ENCODE data around the gene EXOG. TPM values are rescaled to one million over a fixed set of nuclear protein-coding genes. Genes with fewer than 3 reads are reported as not detected.

The EXOG gene, protein sequence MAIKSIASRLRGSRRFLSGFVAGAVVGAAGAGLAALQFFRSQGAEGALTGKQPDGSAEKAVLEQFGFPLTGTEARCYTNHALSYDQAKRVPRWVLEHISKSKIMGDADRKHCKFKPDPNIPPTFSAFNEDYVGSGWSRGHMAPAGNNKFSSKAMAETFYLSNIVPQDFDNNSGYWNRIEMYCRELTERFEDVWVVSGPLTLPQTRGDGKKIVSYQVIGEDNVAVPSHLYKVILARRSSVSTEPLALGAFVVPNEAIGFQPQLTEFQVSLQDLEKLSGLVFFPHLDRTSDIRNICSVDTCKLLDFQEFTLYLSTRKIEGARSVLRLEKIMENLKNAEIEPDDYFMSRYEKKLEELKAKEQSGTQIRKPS
- total RNA-seq = 9.6 and 12.2 TPM in 2 replicates

DNA sequence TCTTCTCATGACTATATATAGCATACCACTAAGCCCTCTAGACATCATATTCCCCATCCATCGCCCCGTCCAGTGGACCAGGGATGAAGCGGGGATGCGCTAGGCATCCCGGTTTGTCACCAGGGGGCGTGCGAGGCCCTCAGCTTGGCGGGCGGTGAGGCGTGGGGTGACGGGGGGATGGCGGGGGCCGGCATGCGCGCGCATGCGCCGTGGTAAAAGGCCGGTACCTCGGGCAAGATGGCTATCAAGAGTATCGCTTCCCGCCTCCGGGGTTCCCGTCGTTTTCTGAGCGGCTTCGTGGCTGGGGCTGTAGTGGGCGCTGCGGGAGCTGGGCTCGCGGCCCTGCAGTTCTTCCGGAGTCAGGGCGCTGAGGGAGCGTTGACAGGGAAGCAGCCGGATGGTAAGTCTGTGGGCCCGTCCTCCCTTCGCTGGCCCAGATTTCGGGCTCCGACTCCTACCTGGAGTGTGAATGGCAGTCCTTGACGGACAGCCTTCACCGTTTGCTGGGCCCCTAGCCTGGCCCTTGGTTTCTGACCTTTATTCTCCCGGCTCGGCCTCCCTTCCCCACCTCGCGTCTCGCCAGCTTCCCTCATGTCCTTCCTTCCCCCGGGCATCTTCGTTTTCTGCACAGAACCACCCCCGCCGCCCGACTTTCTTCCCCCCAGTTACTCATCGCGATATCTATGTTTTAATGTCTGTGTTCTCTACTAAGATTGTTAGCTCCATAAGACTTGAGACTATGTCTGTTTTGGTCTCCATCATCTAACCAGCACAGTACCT, at the start of gene EXOG:
TSS of gene EXOG (plus strand) at position 210 of the 780 bp plus-strand sequence. CDS start at position 238, 28 bp downstream.
- peak; percentile 74 for DNase-seq (ENCODE audit: low read depth, low spot score)

GRCh38 chr3:38446812-38447211, 49.3 kb upstream of the EXOG start:
- DNase-seq (ENCODE audit: low read depth, low spot score) = no peak

- DNase-seq (ENCODE audit: low read depth, low spot score) = no peak
These were observed 45.3 kb upstream of the EXOG start for GRCh38 chr3:38450853-38451252.

DNA sequence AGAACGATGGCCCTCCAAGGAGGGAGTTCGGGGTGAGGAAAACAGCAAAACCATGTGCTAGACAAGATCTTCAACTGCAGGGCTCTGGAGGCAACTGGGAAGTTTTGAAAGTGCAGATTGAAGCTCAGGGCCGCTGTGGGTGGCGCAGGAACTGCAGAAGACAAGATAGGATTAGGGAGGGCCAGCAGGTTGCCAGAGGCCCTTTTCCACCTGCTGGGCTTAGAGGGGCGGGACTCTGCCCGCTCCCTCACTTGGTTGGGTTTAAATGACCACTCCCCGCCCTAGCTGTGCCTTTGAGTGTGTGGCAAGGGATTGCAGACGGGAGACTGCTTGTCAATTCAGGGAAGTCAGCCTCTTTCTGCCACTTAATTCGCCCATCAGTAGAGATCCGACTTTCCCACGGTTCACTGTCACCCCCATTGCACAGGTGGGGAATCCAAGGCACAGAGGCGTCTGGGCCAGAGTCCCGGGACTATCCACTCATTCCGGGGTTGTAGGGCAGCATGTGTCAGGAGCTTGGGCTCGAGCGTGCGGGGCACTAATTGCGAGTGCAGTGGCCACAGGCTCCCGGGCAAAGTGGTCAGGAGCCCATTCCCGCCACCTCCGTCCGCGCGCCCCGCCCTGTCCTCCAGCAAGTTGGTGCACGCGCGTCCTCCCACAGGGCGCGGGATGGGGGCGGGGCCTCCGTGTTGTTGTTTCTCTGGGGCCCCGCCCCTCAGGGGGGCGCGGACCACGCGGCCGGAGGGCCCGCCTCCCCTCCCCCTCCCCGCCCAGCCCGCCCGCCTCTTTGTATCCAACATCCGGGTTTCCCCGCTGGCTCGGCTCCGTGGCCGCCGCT, 42.8 kb upstream of the EXOG start, which contains the start of gene ACVR2B:
TSS of gene ACVR2B (plus strand) at position 816 of the 838 bp plus-strand sequence. CDS start 433 bp downstream, outside the sequence.
- peak; percentile 33 for DNase-seq (ENCODE audit: low read depth, low spot score)

DNA sequence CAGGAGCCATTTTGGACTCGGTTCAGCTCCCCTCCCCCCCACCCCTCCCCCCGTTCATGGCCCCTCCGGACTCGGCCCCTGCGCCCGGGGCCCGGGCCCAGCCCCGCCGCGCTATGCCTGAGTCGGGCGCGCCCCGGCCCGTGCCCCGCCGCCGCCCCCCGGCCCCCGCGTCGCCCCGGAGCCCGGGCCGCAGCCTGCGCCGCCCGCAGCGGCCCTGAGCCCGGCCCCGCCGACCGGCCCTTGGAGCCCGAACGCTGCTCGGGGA, 42.3 kb upstream of the EXOG start:
- no peak for DNase-seq (ENCODE audit: low read depth, low spot score)

DNA sequence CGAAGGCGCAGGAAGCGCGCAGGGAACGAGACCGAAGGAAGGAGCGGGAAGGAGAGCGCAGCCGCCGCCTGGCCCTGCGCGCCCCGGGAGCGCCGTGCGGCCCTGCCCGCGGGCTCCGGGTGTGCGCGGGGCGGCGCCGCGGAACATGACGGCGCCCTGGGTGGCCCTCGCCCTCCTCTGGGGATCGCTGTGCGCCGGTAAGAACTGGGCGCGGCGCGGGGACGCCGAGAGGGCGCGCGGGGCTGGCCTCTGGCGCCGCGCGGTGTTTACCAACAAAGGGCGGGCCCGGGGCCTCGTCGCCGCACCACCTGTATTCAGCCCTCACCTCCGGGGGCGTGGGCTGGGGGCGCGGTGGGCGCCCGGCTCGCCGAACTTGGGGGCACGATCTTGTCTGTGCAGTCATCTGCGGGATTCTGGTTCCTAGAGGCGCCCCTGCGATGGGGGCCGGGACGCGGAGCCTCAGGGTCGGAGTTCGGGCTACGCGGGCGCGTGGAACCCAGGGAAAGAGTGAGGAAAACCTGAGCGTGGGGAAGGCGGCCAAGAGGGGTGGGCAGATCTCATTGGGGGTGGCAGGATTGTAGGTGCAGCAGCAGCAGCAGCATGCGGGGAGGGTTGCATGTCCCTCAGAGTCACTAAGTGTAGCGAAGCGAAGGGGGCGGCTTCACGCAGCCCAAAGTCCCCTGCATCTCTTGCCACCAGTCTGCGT, 41.8 kb upstream of the EXOG start:
- no peak for DNase-seq (ENCODE audit: low read depth, low spot score)

DNA sequence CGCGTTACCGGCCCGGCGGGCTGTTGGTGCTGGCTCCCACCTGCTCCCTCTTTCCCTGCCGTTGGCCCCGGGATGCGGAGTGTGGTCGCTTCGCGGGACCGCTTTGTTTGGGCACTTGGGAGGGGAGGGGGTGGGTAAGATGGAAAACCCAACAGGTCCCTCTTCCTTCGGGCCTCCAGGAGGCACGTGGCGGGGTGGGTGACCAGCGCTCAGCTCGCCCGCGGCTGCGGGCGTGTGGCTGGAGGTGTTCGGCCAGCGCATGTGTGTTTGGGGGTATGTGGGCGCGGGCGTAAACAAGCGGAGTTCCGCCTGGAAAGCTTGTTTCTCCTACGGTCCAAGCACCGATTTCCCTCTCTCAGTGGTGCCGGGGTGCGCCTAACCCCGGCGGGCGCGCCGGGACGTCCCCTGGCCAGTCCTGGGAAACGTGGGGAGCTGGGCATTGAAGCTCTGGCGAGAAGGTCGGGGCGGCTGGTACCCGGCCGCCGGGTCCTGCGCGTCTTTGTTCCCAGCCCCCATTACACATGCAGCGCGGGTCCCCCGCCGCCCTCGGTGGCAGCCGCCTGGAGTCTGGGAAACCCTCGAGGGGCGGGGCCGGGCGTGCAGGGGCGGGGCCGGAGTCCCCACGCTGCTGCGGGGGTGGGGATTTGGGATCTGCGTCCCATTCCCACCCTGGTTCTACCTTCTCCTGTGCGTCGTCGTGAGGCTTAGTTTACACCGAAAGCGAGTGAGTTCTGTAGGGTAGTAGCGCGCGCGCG, 41.1 kb upstream of the EXOG start:
- DNase-seq (ENCODE audit: low read depth, low spot score) = no peak

DNA sequence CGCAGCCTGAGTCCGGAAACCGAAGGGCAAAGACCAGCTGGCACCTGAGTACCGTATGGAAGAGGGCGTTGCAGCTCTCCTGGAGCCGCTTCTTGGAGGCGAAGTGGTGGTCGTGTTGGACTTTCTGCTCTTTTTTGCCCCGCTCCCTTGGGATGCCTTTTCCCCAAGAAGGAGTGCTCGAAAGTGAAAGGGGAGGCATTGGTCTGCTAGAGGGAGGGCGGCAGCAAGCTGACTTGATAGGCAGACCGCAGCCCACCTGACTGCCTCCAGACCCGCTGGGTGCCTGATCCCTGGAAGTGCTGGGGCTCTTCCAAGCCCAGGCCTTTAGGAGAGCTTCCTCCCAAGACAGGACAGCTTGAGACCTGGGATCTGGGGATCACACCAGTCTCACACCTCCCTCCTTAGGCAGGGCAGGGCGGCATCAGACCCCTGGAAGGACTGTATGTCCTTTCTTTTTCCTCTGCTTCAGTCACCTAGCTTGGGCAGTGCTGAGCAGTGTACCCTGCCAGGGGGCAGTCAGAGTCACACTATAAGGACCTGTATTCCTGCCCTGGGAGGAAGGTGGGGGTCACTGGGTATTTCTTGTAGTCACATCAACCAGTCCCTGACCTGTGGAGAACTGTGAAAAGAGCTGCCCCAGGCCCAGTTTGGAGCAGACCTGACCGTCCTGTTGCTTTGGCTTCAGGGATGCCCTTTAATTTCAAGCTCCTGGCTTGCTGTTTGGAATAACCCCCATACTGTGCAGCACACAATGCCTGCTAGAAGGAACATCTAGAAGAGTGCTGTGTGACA, 40.3 kb upstream of the EXOG start:
- no peak for DNase-seq (ENCODE audit: low read depth, low spot score)

- DNase-seq (ENCODE audit: low read depth, low spot score) = no peak
These were observed 38.8 kb upstream of the EXOG start for GRCh38 chr3:38457111-38458003.

GRCh38 chr3:38458796-38459498, 37.2 kb upstream of the EXOG start:
- DNase-seq (ENCODE audit: low read depth, low spot score) = no peak

DNA sequence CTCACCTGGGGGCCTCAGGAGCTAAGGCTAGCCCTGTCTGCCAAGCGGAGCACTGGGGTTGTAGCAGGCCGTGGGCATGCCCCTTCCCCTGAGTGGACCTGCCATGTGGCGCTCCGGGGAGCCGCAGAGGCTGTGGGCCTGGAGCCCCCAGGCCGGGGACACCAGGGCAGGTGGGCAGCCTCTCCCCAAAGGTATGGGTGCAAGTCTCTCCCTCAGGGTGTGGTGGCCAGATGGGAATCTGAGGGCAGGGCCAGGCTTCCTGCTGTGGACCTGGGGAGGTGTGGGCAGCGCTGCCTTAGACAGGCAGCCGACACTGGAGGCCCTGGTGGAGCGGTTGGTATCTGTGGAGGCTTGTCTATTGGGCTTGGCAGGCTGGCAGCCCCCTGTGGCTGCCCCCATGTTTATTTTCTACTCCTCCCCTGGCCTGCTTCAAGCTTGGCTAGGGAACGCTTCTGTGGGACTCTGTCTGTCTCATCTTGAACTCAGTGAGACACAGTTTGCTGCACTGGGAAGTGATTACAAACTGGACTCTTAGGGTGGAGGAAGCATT, 36.6 kb upstream of the EXOG start:
- DNase-seq (ENCODE audit: low read depth, low spot score) = no peak

DNA sequence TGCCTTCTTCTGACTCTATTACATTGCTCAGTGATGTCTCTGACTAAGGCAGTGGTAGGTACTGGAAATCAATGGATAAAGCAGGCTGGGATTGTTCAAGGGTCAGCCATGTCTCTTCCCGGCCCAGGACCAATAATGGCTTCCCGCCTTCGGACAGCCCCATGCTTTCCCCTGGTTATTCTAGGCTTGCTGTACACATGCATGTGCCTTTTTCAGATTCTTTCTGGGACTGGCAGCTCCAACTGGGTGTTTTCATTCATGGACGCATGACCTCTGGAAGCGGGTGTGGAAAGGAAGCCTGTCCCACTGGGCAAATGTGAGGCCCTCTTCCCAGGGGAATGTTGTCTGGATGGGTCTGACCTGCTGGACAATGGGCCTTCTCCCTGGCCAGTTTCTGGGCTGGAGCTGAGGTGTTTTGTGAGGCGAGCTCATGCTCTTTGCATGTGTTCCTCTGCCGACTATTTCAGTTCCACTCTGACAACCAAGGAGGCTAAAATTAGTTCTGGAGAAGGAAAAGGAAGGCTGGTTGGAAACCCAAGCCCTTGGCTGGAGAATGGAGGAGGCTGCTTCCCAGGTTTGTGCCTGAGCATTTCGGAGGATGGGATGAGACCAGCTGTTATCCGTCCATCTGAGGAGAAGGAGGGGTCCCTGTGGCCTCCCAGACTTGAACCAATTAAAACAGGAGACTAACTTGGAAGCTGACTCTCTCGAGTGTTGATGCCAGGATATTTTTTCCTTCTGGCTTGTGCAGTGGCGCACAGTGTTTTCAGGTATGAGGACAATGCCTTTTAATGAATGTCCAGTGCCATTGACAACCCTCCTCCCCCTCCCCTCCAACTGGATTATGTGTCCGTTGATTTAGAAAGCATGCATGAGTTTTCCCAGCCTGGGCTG, 35.5 kb upstream of the EXOG start:
- no peak for DNase-seq (ENCODE audit: low read depth, low spot score)

DNA sequence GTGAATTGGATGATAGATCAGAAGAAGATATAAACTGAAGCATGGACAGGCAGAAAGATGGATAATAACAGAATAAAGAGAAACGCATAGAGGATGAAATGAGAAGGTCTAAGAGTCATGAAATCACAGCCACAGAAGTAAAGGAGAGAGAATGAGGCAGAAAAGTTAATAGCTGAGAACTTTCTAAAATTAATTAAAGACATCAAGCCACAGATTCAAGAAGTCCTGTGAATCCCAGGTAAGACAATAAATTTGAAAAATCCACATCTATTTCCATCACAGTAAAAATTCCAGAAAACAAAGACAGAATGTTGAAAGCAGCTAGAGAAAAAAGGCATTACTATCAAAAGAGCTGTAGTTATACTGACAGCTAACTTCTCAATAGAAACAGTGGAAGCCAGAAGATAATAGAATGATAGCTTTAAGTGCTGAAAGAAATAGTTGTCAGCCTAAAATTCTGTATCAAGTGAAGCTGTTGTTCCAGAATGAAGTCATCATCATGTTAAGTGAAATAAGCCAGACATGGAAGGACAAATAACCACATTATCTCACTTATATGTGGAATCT, 30.5 kb upstream of the EXOG start:
- DNase-seq (ENCODE audit: low read depth, low spot score) = no peak

DNA sequence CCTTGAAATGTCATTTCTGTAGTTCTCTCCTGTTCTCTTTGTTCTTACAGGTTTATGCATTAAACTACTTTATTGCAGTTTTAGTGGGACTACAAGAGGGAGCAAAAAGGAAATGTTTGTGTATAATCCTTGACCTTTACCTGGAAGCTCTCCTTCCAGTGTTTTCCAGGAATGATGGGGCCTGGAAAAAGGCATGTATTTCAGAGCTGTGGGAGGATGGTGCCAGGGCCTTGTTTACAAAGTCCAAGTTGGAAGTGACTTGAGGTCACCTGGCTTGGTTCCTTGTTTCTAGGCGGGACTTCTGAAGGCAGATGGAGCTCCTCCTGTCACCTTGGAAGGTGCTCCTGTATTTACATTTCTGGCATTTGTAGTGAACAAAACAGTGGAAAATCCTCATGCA, 27.4 kb upstream of the EXOG start:
- no peak for DNase-seq (ENCODE audit: low read depth, low spot score)

DNA sequence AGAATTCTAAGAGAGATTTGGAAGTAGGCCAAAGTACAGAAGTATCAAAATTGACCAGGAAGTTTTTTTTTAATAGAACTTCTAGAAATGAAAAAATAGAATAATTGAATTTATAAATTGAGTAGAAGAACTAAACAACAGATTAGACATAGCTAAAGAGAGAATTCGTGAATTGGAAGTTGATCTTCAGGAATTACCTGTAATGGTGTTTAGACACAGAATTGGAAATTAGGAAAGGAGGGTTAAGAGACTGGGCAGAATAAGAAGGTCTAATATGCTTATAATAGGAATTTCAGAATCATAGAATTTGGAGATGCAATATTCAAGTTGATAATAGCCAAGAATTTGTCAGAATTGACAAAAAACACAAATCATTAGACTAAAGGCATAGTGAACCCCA, 26.3 kb upstream of the EXOG start:
- DNase-seq (ENCODE audit: low read depth, low spot score) = no peak

- DNase-seq (ENCODE audit: low read depth, low spot score) = no peak
These were observed 24.8 kb upstream of the EXOG start for GRCh38 chr3:38471260-38471857.

Measured in pulmonary artery endothelial cell (primary cell).